ENCODE measurements around the gene MDM4. TPM values are rescaled to one million over a fixed set of nuclear protein-coding genes. Genes with fewer than 3 reads are reported as not detected.

Gene MDM4
- total RNA-seq, 2 donors from 2014 or later = 18.1 to 18.3 TPM

DNA sequence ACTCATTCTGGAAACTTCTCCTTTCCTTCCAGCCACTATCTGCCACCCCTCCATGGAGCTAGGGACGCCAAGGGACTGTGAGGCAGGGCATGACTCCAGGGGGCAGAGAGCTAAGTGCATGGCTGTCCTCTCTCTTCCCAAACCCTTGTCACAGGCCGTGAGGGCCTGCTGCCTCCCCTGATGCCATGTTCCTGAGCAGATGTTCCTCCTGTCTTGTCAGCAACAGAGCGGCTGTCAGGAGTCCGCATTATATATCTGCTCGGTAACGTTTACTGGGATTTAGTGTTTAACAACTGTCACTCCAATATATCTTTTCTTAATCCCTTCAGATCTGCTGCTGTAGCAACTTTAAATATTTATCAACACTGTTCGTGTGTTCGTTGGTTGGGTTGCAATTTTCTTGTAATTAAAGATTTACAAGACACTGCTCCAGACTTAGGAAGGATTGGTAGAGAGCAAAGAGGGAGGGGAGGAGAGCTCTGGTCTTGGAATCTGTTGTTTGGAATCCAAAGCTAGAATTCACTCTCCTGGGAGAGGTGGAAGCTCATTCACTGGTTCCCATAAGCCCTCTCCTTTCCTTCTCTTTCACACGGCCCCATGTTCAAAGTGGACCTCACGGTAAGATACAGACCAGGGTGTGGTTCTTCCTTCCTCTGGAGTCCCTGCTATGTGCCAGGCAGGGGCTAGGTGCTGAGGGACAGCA, 76.2 kb downstream of the MDM4 start:
- no peak overlapping the region for H3K27ac ChIP-seq
- no peaks in the 10 kb centered on the region for H3K36me3 ChIP-seq
- no peaks in the 10 kb centered on the region for H3K4me1 ChIP-seq
- no peak overlapping the region for H3K4me3 ChIP-seq
- H3K27me3 ChIP-seq = no peaks in the 10 kb centered on the region
- TF ChIP-seq, protein P1, sequence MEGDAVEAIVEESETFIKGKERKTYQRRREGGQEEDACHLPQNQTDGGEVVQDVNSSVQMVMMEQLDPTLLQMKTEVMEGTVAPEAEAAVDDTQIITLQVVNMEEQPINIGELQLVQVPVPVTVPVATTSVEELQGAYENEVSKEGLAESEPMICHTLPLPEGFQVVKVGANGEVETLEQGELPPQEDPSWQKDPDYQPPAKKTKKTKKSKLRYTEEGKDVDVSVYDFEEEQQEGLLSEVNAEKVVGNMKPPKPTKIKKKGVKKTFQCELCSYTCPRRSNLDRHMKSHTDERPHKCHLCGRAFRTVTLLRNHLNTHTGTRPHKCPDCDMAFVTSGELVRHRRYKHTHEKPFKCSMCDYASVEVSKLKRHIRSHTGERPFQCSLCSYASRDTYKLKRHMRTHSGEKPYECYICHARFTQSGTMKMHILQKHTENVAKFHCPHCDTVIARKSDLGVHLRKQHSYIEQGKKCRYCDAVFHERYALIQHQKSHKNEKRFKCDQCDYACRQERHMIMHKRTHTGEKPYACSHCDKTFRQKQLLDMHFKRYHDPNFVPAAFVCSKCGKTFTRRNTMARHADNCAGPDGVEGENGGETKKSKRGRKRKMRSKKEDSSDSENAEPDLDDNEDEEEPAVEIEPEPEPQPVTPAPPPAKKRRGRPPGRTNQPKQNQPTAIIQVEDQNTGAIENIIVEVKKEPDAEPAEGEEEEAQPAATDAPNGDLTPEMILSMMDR (IDR thresholded peaks at IDR 0.05) = no peak
- no peak for DNase-seq (ENCODE audit: low spot score)
- H3K9me3 ChIP-seq = no peaks in the 10 kb centered on the region

DNA sequence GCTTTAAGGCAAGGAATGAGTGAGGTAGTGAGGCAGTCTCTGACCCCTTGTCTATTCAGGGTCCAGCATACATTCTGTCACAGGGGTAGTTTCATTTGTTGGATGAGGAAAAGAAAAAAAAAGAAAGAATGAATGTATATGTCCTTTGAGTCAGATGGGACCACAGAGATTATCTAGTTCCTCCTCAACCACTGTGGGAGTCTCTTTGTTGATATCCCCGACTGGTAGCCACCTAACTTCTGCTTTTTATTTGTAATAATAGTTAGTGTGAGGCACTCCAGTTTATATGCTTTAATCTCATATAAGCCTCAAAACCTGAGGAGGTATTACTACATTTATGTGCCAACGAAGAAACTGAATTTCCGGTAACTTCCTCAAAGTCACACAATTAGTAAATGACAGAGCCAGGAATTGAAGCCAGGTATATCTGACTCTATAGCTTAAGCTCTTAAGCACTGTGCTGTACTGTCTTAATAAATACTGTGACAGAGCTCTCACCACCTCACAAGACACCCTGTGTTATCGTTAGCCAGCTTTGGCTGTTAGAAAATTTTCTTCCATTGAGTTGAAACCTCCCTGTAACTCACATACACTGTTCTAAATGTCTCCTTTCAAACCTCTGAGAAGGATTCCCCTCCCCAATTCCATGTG, 82.2 kb downstream of the MDM4 start:
- no peaks in the 10 kb centered on the region for H3K9me3 ChIP-seq
- H3K27me3 ChIP-seq = no peaks in the 10 kb centered on the region
- H3K4me1 ChIP-seq = no peaks in the 10 kb centered on the region
- H3K4me3 ChIP-seq = no peak overlapping the region
- TF ChIP-seq, protein P1 (IDR thresholded peaks at IDR 0.05) = no peak
- no peak for DNase-seq (ENCODE audit: low spot score)
- H3K36me3 ChIP-seq = no peaks in the 10 kb centered on the region
- H3K27ac ChIP-seq = no peak overlapping the region

DNA sequence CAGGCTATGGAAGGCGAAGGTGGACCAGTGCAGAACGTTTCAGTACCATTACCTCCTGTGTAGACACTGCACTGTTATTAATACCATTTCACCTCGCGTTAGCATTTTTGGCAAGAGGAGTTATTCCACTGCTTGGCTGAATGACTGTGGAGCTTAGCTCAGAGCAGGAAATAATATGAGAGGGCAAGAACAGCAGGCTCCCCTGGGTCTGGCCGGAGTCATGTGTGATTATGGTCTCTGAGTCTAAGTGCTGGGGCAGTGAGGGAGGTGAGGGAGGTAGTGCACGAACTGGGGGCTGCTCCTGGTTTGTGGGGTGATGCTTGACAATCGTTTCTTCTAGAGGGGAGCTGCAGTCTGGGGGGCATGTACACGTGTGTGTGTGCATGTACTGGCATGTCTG, 82.9 kb downstream of the MDM4 start:
- Histone ChIP-seq H3K4me3 (no peak overlapping the region), H3K36me3 (no peaks in the 10 kb centered on the region), H3K27ac (no peak overlapping the region), H3K9me3 (no peaks in the 10 kb centered on the region), H3K4me1 (no peaks in the 10 kb centered on the region), H3K27me3 (no peaks in the 10 kb centered on the region)
- DNase-seq (ENCODE audit: low spot score) = no peak
- TF ChIP-seq, protein P1 (IDR thresholded peaks at IDR 0.05) = no peak

DNA sequence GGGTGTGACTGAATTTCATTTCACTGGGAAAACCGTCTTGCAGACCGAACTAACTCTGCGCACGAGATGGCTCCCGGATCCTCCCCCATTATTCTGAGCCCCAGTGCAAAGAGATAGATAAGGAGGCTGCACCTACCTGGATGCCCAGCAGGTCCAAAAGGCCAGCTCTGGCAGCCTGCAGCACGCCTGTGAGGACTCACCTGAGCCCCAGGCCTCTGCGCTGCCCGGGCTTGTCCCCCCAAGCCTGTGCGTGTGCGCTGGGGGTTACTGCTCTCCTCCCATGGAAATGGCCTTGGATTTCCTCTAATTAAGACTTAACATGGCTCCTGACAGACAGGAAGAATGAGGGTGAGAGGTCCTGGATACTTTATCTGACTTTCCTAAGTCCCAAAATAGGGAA, 83.4 kb downstream of the MDM4 start:
- TF ChIP-seq, protein P1 (IDR thresholded peaks at IDR 0.05) = no peak

DNA sequence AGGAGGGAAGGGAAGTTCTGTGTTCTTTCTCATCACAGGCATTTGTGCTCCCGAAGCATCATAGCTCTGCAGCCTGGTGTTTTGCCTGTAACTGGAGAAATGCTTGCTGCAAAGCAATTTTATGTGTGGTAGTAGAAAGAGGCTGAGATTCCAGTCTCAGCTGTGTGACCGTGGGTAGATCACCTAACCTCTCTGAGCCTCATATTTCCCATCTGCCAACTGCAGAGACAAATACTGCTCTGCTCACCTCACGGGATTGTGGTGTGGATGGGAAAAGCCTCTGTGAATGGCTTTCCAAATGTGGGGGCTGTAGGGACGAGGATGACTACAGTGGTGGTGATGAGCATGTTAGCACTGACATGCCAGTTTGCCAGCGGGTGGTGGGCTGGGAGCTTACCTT, 84.0 kb downstream of the MDM4 start:
- no peaks in the 10 kb centered on the region for H3K27me3 ChIP-seq
- TF ChIP-seq, protein P1 (IDR thresholded peaks at IDR 0.05) = no peak
- no peaks in the 10 kb centered on the region for H3K4me1 ChIP-seq

More for the DNA sequence above, 83.4 kb downstream of the MDM4 start:
- Histone ChIP-seq H3K4me3 (no peak overlapping the region), H3K4me1 (no peaks in the 10 kb centered on the region), H3K36me3 (no peaks in the 10 kb centered on the region), H3K27me3 (no peaks in the 10 kb centered on the region), H3K9me3 (no peaks in the 10 kb centered on the region), H3K27ac (no peak overlapping the region)
- DNase-seq (ENCODE audit: low spot score) = no peak

More for the DNA sequence above, 84.0 kb downstream of the MDM4 start:
- H3K27ac ChIP-seq = no peak overlapping the region
- no peak overlapping the region for H3K4me3 ChIP-seq
- no peak for DNase-seq (ENCODE audit: low spot score)
- H3K9me3 ChIP-seq = no peaks in the 10 kb centered on the region
- no peaks in the 10 kb centered on the region for H3K36me3 ChIP-seq
